CD8-positive, alpha-beta memory T cell (primary cell): ENCODE data around the gene NAT8. TPM values are rescaled to one million over a fixed set of nuclear protein-coding genes. Genes with fewer than 3 reads are reported as not detected.
"Not testable (repeated sequence)": the region's sequence is repeated elsewhere in the genome, so short reads cannot be mapped to it uniquely, and the experiment has no call there.

ENCODE experiments used
- CTCF ChIA-PET: fragments of 350-600 bp; sonication (Branson Sonifier 250); formaldehyde crosslinking; loops from one replicate; lab custom pipeline; 2021; ENCODE audit warnings: antibody characterized with exemption; lab: Charles Lee
- POLR2A ChIA-PET: fragments of 350-600 bp; sonication (Branson Sonifier 250); formaldehyde crosslinking; loops from one replicate; lab custom pipeline; 2021; ENCODE audit warnings: antibody characterized with exemption; lab: Charles Lee
- DNase-seq, 5 donors: peaks; one replicate each; pipeline versions ENCODE4 v3.0.0 to v3.0.0-alpha.2; 2020 to 2022; ENCODE audit warnings: mixed read lengths in 1 of 5
- H3K27ac ChIP-seq: one replicate; pipeline ENCODE4 v1.7.0; 2013; ENCODE audit warnings: low read depth, mild to moderate bottlenecking, low read length, moderate library complexity
- H3K27me3 ChIP-seq: 2 replicates; pipeline ENCODE4 v1.7.0; 2013; ENCODE audit warnings: low read length, mild to moderate bottlenecking; ENCODE audit not compliant: insufficient read depth, poor library complexity, severe bottlenecking
- H3K36me3 ChIP-seq: 2 replicates; pipeline ENCODE4 v1.7.0; 2013; ENCODE audit warnings: mild to moderate bottlenecking, low read length, moderate library complexity; ENCODE audit not compliant: insufficient read depth
- H3K4me1 ChIP-seq: 2 replicates; pipeline ENCODE4 v1.7.0; 2013; ENCODE audit warnings: mild to moderate bottlenecking, low read length, moderate library complexity; ENCODE audit not compliant: insufficient read depth
- H3K4me3 ChIP-seq: 2 replicates; pipeline ENCODE4 v1.7.0; 2013; ENCODE audit warnings: mild to moderate bottlenecking, low read length
- H3K9me3 ChIP-seq: 2 replicates; pipeline ENCODE4 v1.7.0; 2013; ENCODE audit warnings: mild to moderate bottlenecking, low read length
- H3K27ac Mint-ChIP-seq, 8 donors: one replicate each; pipeline ENCODE4 v1.8.0; 2020 to 2021; ENCODE audit warnings: mixed read lengths in 8 of 8, mild to moderate bottlenecking in 6 of 8, inconsistent platforms in 3 of 8, moderate library complexity in 3 of 8
- H3K27me3 Mint-ChIP-seq, 2 donors: one replicate each; pipeline ENCODE4 v1.8.0; 2020 to 2021; ENCODE audit warnings: mixed read lengths in 2 of 2, mild to moderate bottlenecking in 1 of 2, moderate library complexity in 1 of 2
- H3K36me3 Mint-ChIP-seq, 3 donors: one replicate each; pipeline ENCODE4 v1.8.0; 2020 to 2021; ENCODE audit warnings: mixed read lengths in 3 of 3, inconsistent platforms in 1 of 3, mild to moderate bottlenecking in 1 of 3
- H3K4me1 Mint-ChIP-seq, 3 donors: one replicate each; pipeline ENCODE4 v1.8.0; 2020 to 2021; ENCODE audit warnings: mixed read lengths in 3 of 3, inconsistent platforms in 1 of 3, mild to moderate bottlenecking in 1 of 3
- H3K4me3 Mint-ChIP-seq, 7 donors: one replicate each; pipeline ENCODE4 v1.8.0; 2020 to 2021; ENCODE audit warnings: mixed read lengths in 7 of 7, mild to moderate bottlenecking in 6 of 7, moderate library complexity in 4 of 7, inconsistent platforms in 2 of 7
- H3K9me3 Mint-ChIP-seq, 5 donors: one replicate each; pipeline ENCODE4 v1.8.0; 2020 to 2022; ENCODE audit warnings: mixed read lengths in 5 of 5, mild to moderate bottlenecking in 3 of 5, moderate library complexity in 2 of 5, inconsistent platforms in 1 of 5
- polyA plus RNA-seq: library from polyadenylated mRNA; unstranded; fragments of 300-500 nt; fragmentation: Illumina TruSeq; gene quantifications from one replicate; pipeline ENCODE4 v1.2.3, GENCODE V29; 2021
- total RNA-seq, 2 experiments: library from RNA; stranded (reverse); gene quantifications; one replicate each; pipeline ENCODE4 v1.2.3, GENCODE V29; 2021

NAT8 gene
- total and polyA plus RNA-seq, 3 experiments from 2014 or later, result not detected

DNA sequence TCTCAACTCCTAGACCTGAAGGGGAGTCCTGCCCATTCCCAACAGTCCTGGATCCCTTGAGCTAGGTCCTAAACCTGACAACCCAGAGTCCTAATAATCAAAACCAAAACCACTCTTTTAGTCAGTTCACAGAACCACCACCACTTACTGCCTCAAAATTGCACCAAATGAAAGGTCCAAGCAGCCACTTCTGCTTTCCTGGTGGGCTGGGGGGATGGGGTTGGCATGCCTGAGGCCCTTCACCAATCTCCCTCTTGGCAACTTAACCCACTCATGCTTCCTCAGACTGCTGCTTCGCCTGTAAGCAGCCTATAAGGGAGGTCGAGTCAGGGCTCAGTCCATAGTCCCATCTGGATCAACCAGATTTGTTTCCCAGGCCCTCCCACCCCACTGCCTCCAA lies 37.0 kb upstream of the NAT8 start:
- H3K36me3 Mint-ChIP-seq, H3K27ac Mint-ChIP-seq, H3K9me3 Mint-ChIP-seq, H3K4me3 Mint-ChIP-seq, H3K4me3 ChIP-seq, H3K27ac ChIP-seq, CTCF ChIA-PET, POLR2A ChIA-PET, DNase-seq, H3K36me3 ChIP-seq, H3K4me1 ChIP-seq, H3K27me3 ChIP-seq, H3K9me3 ChIP-seq, H3K4me1 Mint-ChIP-seq: not testable (repeated sequence)
- peaks cover 4 to 22% of the 10 kb centered on the region in 2 donors for H3K27me3 Mint-ChIP-seq

DNA sequence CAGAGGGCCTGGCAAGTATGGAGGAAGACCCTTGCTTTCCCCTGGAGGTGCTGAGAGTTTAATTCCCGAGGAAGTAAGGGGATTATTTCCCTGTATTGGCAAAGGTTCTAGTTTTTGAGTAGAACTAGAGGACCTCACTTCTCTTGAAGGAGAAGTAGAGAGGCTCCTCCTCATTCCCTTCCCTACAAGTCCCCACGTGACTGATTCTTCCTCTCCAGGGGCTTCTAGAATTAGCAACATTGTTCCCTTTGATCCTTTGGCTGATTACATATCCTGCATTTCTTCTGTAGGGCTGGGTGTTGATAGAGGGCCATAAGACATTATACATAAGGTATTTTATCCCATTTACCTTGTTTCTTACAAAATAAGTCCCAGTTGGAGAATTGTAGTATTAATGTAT lies 35.8 kb upstream of the NAT8 start:
- POLR2A ChIA-PET, H3K36me3 Mint-ChIP-seq, H3K27me3 ChIP-seq: not testable (repeated sequence)

DNA sequence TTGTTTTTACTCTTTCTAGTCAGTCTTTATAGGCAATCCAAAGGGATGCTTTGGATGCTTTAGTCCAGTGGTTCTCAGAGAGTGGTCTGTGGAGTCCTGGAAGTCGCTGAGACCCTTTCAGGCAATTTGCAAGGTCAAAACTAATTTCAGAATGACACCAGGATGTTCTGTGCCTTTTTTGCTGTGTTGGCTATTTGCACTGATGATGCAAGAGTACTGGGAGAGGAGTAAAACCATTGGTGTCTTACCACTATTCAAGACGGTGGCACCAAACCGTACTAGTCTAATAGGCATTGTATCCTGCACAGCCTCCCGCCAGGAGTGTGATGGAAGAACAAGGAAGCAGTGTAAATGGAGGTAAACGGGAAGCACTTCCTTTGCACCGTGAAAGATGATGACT lies 34.0 kb upstream of the NAT8 start:
- H3K36me3 Mint-ChIP-seq, H3K27ac Mint-ChIP-seq, H3K4me1 Mint-ChIP-seq, H3K4me3 ChIP-seq, H3K4me1 ChIP-seq, H3K9me3 Mint-ChIP-seq, H3K27ac ChIP-seq, H3K36me3 ChIP-seq, H3K27me3 ChIP-seq, H3K4me3 Mint-ChIP-seq, CTCF ChIA-PET, H3K9me3 ChIP-seq, DNase-seq, POLR2A ChIA-PET: not testable (repeated sequence)
- peaks cover 2 to 13% of the 10 kb centered on the region in 2 donors for H3K27me3 Mint-ChIP-seq

More for the DNA sequence above, 35.8 kb upstream of the NAT8 start:
- H3K4me1 Mint-ChIP-seq, H3K27ac ChIP-seq, CTCF ChIA-PET, DNase-seq, H3K4me3 Mint-ChIP-seq, H3K9me3 Mint-ChIP-seq, H3K4me1 ChIP-seq, H3K4me3 ChIP-seq, H3K9me3 ChIP-seq, H3K27ac Mint-ChIP-seq, H3K36me3 ChIP-seq: not testable (repeated sequence)
- peaks cover 2 to 19% of the 10 kb centered on the region in 2 donors for H3K27me3 Mint-ChIP-seq

GRCh38 chr2:73674696-73675157 lies 32.5 kb upstream of the NAT8 start:
- DNase-seq, CTCF ChIA-PET, H3K4me1 ChIP-seq, H3K36me3 Mint-ChIP-seq, H3K4me3 Mint-ChIP-seq, H3K4me3 ChIP-seq, H3K36me3 ChIP-seq, POLR2A ChIA-PET, H3K4me1 Mint-ChIP-seq, H3K27ac Mint-ChIP-seq, H3K27me3 ChIP-seq, H3K27ac ChIP-seq, H3K9me3 Mint-ChIP-seq, H3K9me3 ChIP-seq: not testable (repeated sequence)
- H3K27me3 Mint-ChIP-seq, result peaks cover 2 to 22% of the 10 kb centered on the region in 2 donors

DNA sequence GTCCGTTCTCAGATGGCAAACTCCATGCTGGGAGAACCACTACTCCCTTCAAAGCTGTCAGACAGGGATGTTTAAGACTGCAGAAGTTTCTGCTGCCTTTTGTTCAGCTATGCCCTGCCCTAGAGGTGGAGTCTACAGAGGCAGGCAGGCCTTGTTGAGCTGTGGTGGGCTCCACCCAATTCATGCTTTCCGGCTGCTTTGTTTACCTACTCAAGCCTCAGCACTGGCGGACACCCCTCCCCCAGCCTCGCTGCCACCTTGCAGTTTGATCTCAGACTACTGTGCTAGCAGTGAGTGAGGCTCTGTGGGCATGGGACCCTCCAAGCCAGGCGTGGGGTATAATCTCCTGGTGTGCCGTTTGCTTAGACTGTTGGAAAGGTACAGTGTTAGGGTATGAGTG lies 27.8 kb upstream of the NAT8 start:
- H3K4me1 ChIP-seq, H3K4me3 Mint-ChIP-seq, DNase-seq, H3K9me3 Mint-ChIP-seq, H3K9me3 ChIP-seq, POLR2A ChIA-PET, H3K27me3 ChIP-seq, H3K27ac ChIP-seq, H3K4me1 Mint-ChIP-seq, H3K27ac Mint-ChIP-seq, H3K4me3 ChIP-seq, H3K36me3 ChIP-seq: not testable (repeated sequence)
- Mint-ChIP-seq H3K27me3 (peaks cover 2 to 54% of the 10 kb centered on the region in 2 donors), H3K36me3 (peaks cover 0 to 10% (median 4%) of the 10 kb centered on the region in 3 donors)
- CTCF ChIA-PET, result interaction anchor here (0.6 kb wide), 1 partner anchor 1982 kb away, joined by 3 read pairs; no protein-coding TSS in a partner anchor

DNA sequence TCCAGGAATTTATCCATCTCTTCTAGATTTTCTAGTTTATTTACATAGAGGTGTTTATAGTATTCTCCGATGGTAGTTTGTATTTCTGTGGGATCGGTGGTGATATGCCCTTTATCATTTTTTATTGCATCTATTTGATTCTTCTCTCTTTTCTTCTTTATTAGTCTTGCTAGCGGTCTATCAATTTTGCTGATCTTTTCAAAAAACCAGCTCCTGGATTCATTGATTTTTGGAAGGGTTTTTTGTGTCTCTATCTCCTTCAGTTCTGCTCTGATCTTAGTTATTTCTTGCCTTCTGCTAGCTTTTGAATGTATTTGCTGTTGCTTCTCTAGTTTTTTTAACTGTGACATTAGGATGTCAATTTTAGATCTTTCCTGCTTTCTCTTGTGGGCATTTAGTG lies 25.0 kb upstream of the NAT8 start:
- H3K4me3 Mint-ChIP-seq, H3K27ac ChIP-seq, H3K9me3 Mint-ChIP-seq, H3K4me1 Mint-ChIP-seq, DNase-seq, H3K27ac Mint-ChIP-seq, POLR2A ChIA-PET, H3K9me3 ChIP-seq, H3K4me1 ChIP-seq, H3K4me3 ChIP-seq, H3K36me3 Mint-ChIP-seq, H3K36me3 ChIP-seq, CTCF ChIA-PET, H3K27me3 ChIP-seq: not testable (repeated sequence)
- H3K27me3 Mint-ChIP-seq, result peaks cover 0 to 61% of the 10 kb centered on the region in 2 donors

DNA sequence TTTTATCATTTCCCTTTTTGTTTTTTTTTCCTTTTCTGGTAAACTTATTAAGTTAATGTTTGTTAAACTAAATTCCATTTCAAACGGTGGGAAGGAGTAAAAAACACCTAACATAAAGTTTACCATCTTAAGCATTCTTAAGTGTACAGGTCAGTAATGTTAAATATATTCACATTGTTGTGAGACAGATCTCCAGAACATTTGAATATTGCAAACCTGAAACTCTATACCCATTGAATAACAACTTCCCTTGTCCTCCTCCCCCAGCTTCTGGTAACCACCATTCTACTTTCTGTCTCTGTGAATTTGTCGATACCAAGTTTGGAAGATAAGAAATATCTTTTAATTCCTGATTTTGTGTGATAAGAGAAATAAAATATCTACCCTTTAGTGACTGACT lies 12.0 kb upstream of the NAT8 start:
- no peak overlapping the region for H3K27ac Mint-ChIP-seq
- POLR2A ChIA-PET, result no interaction called here
- no peak for DNase-seq

GRCh38 chr2:73652348-73652747 lies 10.1 kb upstream of the NAT8 start:
- Mint-ChIP-seq H3K4me1 (no peaks in the 10 kb centered on the region), H3K27me3 (peaks cover 0 to 11% of the 10 kb centered on the region in 2 donors), H3K4me3 (no peak overlapping the region), H3K9me3 (peaks cover 0 to 3% (median 1%) of the 10 kb centered on the region in 5 donors), H3K27ac (no peak overlapping the region), H3K36me3 (peaks cover 0 to 4% (median 0%) of the 10 kb centered on the region in 3 donors)
- CTCF ChIA-PET, result no interaction called here
- POLR2A ChIA-PET, result no interaction called here
- H3K9me3 ChIP-seq, result no peaks in the 10 kb centered on the region
- no peaks in the 10 kb centered on the region for H3K36me3 ChIP-seq
- no peaks in the 10 kb centered on the region for H3K27me3 ChIP-seq
- no peak overlapping the region for H3K4me3 ChIP-seq
- no peak for DNase-seq
- H3K4me1 ChIP-seq, result no peaks in the 10 kb centered on the region
- no peak overlapping the region for H3K27ac ChIP-seq

More for the DNA sequence above, 12.0 kb upstream of the NAT8 start:
- Mint-ChIP-seq H3K27me3 (peaks cover 0 to 26% of the 10 kb centered on the region in 2 donors), H3K4me1 (no peaks in the 10 kb centered on the region), H3K4me3 (no peak overlapping the region), H3K9me3 (peaks cover 2 to 4% (median 3%) of the 10 kb centered on the region in 5 donors), H3K36me3 (no peaks in the 10 kb centered on the region)
- Histone ChIP-seq H3K27me3 (no peaks in the 10 kb centered on the region), H3K9me3 (no peaks in the 10 kb centered on the region), H3K36me3 (no peaks in the 10 kb centered on the region), H3K4me1 (no peaks in the 10 kb centered on the region), H3K27ac (no peak overlapping the region), H3K4me3 (no peak overlapping the region)
- CTCF ChIA-PET, result no interaction called here
